Large intestine (tissue), 12 donors: ENCODE results near the gene SNTG2. TPM values are rescaled to one million over a fixed set of nuclear protein-coding genes. Genes with fewer than 3 reads are reported as not detected.
"Not testable (repeated sequence)": the region's sequence is repeated elsewhere in the genome, so short reads cannot be mapped to it uniquely, and the experiment has no call there.

Source experiments
- DNase-seq, 2 donors: peaks; one replicate each; pipeline versions ENCODE4 v3.0.0 to v3.0.0-alpha.2; 2013
- H3K27ac ChIP-seq: one replicate; pipeline ENCODE4 v1.5.1; 2013; ENCODE audit warnings: low read length
- H3K27me3 ChIP-seq: 2 replicates; pipeline ENCODE4 v1.6.1; 2013; ENCODE audit warnings: low read length; ENCODE audit not compliant: control insufficient read depth, insufficient read depth
- H3K36me3 ChIP-seq: 2 replicates; pipeline ENCODE4 v1.6.1; 2013; ENCODE audit warnings: low read length; ENCODE audit not compliant: control insufficient read depth, insufficient read depth
- H3K4me1 ChIP-seq: one replicate; pipeline ENCODE4 v1.6.1; 2013; ENCODE audit warnings: low read length; ENCODE audit not compliant: control insufficient read depth, insufficient read depth
- H3K4me3 ChIP-seq: one replicate; pipeline ENCODE4 v1.5.1; 2013; ENCODE audit warnings: low read length
- H3K9me3 ChIP-seq: one replicate; pipeline ENCODE4 v1.6.1; 2013; ENCODE audit warnings: mild to moderate bottlenecking, low read depth, low read length, moderate library complexity; ENCODE audit not compliant: control insufficient read depth
- WGBS: methylation state at CpG from one replicate; pipeline ENCODE4 v1.1.5; 2013; ENCODE audit warnings: low lambda C conversion rate; ENCODE audit not compliant: insufficient coverage; 5-methylcytosine and 5-hydroxymethylcytosine counted together
- long read RNA-seq, 11 donors: transcript quantifications; one replicate each; lab custom pipeline, GENCODE V29; 2026
- polyA plus RNA-seq: library from polyadenylated mRNA; unstranded; fragments of 120-200 nt; gene quantifications from one replicate; pipeline ENCODE4 v1.2.1, GENCODE V29; 2013

Gene SNTG2
- polyA plus RNA-seq: 0.48 TPM
- long read RNA-seq, donor 1: 0 reads
- long read RNA-seq, donor 2: 0 reads
- long read RNA-seq, donor 3: 0 reads
- long read RNA-seq, donor 4: 0 reads
- long read RNA-seq, donor 5: 0 reads
- long read RNA-seq, donor 6: 0 reads
- long read RNA-seq, donor 7: 0 reads
- long read RNA-seq, donor 8: 0 reads
- long read RNA-seq, donor 9: 0 reads
- long read RNA-seq, donor 10: 0 reads
- long read RNA-seq, donor 11: 0 reads

- Histone ChIP-seq H3K4me3 (peak within 1 kb of the TSS; percentile 23), H3K36me3 (no peaks in the 10 kb centered on the region), H3K4me1 (peaks cover 8% of the 10 kb centered on the region), H3K9me3 (peaks cover 5% of the 10 kb centered on the region), H3K27me3 (peaks cover 63% of the 10 kb centered on the region), H3K27ac (no peak within 1 kb of the TSS)
- no CpG with 5 or more reads among the region's 100 CpGs for WGBS
- peak; percentile 21 to 54 for DNase-seq
These were observed at the start of gene SNTG2 for GRCh38 chr2:950080-950966. SNTG2 (plus strand) TSS chr2:950849; CDS start chr2:950997, 148 bp downstream.

- Histone ChIP-seq H3K36me3 (no peaks in the 10 kb centered on the region), H3K9me3 (no peaks in the 10 kb centered on the region), H3K4me3 (no peak overlapping the region), H3K27ac (no peak overlapping the region), H3K4me1 (no peaks in the 10 kb centered on the region), H3K27me3 (peaks cover 2% of the 10 kb centered on the region)
- no peak for DNase-seq
- no CpG with 5 or more reads among the region's 1 CpG for WGBS
These were observed 48.1 kb upstream of the SNTG2 start for GRCh38 chr2:902584-902983.

DNA sequence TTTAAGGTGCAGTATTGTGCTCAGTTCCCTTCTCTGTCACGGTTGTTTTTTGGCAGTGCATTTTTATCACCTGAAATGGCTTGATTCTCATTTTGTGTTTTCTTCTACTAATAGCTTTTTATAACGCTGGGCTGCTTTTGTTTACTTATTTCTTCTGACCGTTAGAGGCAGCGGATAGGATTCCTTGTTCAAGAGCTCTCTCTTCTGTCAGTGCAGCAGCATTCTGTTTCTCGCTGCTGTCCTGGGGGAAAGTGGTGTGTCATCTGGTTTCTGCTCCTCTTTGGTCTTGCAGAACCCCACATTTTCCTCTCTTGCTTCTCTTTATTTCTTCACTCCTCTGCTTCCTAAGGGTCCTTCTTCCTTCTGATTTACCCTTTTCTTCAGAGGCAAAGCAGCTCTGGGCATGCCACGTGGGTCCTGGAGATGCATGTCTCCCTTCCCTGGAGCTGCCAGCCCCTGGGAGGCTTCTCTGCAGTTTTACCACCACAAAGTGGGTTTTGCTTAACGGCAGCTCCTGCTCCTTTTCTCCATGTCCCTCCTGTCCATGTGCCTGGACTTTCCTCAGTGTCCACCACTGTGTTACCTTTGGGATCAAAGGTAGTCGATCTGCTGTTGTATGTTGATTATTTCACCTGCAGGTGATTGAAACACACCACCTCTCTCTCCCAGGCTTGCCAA is 47.3 kb upstream of the SNTG2 start:
- 33% methylated on average over 5 of the region's 8 CpGs for WGBS
- Histone ChIP-seq H3K9me3 (no peaks in the 10 kb centered on the region), H3K27me3 (peaks cover 2% of the 10 kb centered on the region), H3K4me3 (no peak overlapping the region), H3K36me3 (no peaks in the 10 kb centered on the region), H3K27ac (no peak overlapping the region), H3K4me1 (no peaks in the 10 kb centered on the region)
- no peak for DNase-seq

GRCh38 chr2:904246-905024 is 46.2 kb upstream of the SNTG2 start:
- peaks cover 2% of the 10 kb centered on the region for H3K27me3 ChIP-seq
- H3K4me3 ChIP-seq: no peak overlapping the region
- no peak for DNase-seq
- H3K27ac ChIP-seq: no peak overlapping the region
- no peaks in the 10 kb centered on the region for H3K36me3 ChIP-seq
- no peaks in the 10 kb centered on the region for H3K9me3 ChIP-seq
- WGBS: no CpG with 5 or more reads among the region's 12 CpGs
- no peaks in the 10 kb centered on the region for H3K4me1 ChIP-seq

- H3K9me3 ChIP-seq: no peaks in the 10 kb centered on the region
- DNase-seq: no peak
- no CpG with 5 or more reads among the region's 12 CpGs for WGBS
- H3K4me3 ChIP-seq: no peak overlapping the region
- no peak overlapping the region for H3K27ac ChIP-seq
- H3K4me1 ChIP-seq: no peaks in the 10 kb centered on the region
- H3K36me3 ChIP-seq: no peaks in the 10 kb centered on the region
- H3K27me3 ChIP-seq: no peaks in the 10 kb centered on the region
These were observed 45.4 kb upstream of the SNTG2 start for GRCh38 chr2:905091-905832.

DNA sequence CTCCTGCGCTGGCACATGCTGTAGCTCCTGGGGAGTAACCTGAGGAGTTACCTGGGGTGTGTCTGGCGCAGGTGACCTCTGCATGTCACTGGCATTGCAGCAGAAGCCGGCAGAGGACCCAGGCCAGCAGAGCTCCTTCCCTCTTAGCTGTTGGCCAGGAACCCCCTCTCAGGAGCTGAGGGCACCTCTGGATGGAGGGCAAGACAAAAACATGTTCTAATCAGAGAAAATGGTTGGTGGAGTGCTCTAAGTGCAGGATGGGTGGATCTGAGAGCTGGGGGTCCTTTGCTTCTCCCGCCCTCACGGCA is 44.9 kb upstream of the SNTG2 start:
- Histone ChIP-seq H3K36me3 (no peaks in the 10 kb centered on the region), H3K4me1 (no peaks in the 10 kb centered on the region), H3K4me3 (no peak overlapping the region), H3K27me3 (no peaks in the 10 kb centered on the region), H3K27ac (no peak overlapping the region), H3K9me3 (no peaks in the 10 kb centered on the region)
- no peak for DNase-seq
- no CpG with 5 or more reads among the region's 5 CpGs for WGBS

DNA sequence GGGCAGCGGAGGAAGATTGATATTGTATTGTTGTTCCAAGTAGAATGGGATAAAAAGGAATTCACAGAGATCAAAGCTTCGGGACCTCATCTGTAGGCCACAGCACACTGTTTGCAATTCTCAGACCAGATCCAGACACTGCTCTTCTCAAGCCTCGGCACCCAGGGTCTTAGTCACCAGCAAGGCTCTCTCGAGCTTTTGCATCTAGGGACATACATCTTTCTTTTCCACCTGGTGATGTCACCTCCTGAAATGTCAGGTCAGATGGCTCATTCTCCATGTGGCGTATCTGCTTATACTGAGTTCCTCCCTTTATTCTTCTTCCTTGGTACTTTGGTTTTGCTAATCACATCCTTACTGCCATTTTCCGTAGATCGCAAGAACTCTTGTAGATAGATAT is 42.9 kb upstream of the SNTG2 start:
- Histone ChIP-seq H3K4me1 (no peaks in the 10 kb centered on the region), H3K27ac (no peak overlapping the region), H3K27me3 (no peaks in the 10 kb centered on the region), H3K36me3 (no peaks in the 10 kb centered on the region), H3K9me3 (no peaks in the 10 kb centered on the region), H3K4me3 (no peak overlapping the region)
- WGBS: 73% methylated on average over 2 of the region's 7 CpGs
- no peak for DNase-seq

GRCh38 chr2:908568-908967 is 42.1 kb upstream of the SNTG2 start:
- Histone ChIP-seq H3K27me3 (no peaks in the 10 kb centered on the region), H3K9me3 (no peaks in the 10 kb centered on the region), H3K27ac (no peak overlapping the region), H3K36me3 (no peaks in the 10 kb centered on the region), H3K4me3 (no peak overlapping the region), H3K4me1 (no peaks in the 10 kb centered on the region)
- DNase-seq: no peak
- WGBS: no CpG with 5 or more reads among the region's 4 CpGs

DNA sequence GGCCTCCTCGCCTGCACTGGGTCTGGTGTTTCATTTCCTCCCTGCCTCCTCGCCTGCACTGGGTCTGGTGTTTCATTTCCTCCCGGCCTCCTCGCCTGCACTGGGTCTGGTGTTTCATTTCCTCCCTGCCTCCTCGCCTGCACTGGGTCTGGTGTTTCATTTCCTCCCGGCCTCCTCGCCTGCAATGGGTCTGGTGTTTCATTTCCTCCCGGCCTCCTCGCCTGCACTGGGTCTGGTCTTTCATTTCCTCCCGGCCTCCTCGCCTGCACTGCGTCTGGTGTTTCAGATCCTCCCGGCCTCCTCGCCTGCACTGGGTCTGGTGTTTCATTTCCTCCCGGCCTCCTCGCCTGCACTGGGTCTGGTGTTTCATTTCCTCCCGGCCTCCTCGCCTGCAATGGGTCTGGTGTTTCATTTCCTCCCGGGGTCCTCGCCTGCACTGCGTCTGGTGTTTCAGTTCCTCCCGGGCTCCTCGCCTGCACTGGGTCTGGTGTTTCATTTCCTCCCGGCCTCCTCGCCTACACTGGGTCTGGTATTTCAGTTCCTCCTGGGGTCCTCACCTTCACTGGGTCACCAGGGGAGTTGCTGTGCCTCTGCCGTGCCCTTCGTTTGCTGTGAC is 40.8 kb upstream of the SNTG2 start:
- H3K9me3 ChIP-seq, H3K4me3 ChIP-seq, DNase-seq, H3K36me3 ChIP-seq, H3K27ac ChIP-seq, H3K27me3 ChIP-seq, H3K4me1 ChIP-seq: not testable (repeated sequence)
- WGBS: 20% methylated on average over 1 of the region's 27 CpGs
